Adrenal gland (tissue), 5 donors: ENCODE measurements around the gene NOP53.

Experiments used
- CTCF ChIP-seq, 6 experiments: fragments of 450-650 bp in 4 of 6; fragments of 200-600 bp in 2 of 6; sonication (generic) in 1 of 6; IDR thresholded peaks; 1 replicate in 5 of 6; 2 replicates in 1 of 6; pipeline versions ENCODE4 v1.5.1 to v1.8.0; 2016 to 2021; ENCODE audit warnings: antibody characterized with exemption in 6 of 6, mild to moderate bottlenecking in 2 of 6, moderate library complexity in 1 of 6
- POLR2A ChIP-seq, 2 donors: fragments of 450-650 bp; IDR thresholded peaks; one replicate each; pipeline ENCODE4 v1.6.1; 2017; ENCODE audit warnings: antibody characterized with exemption in 2 of 2, mild to moderate bottlenecking in 2 of 2, moderate library complexity in 1 of 2
- donor health status: DM: no; HTN: no; CAD: no.

GRCh38 chr19:47755762-47756626, 10.6 kb downstream of the NOP53 start:
- TF ChIP-seq POLR2A (IDR thresholded peaks at IDR 0.05) (no peak), CTCF (IDR thresholded peaks at IDR 0.05) (no peak)
